NCI-H2227 (cell line): Measurements from ENCODE around the gene RALGAPA1.
"Not testable (repeated sequence)": the region's sequence is repeated elsewhere in the genome, so short reads cannot be mapped to it uniquely, and the experiment has no call there.

Experiments
- DNase-seq: peaks from one replicate; lab custom pipeline; 2025; ENCODE audit not compliant: unreplicated experiment; lab: John Stamatoyannopoulos, UW

Gene RALGAPA1

GRCh38 chr14:35822501-35822900 is 13.4 kb upstream of the RALGAPA1 start:
- no peak for DNase-seq

GRCh38 chr14:35821564-35822411 is 12.7 kb upstream of the RALGAPA1 start:
- DNase-seq = peak; percentile 49

- no peak for DNase-seq
These were observed 10.8 kb upstream of the RALGAPA1 start for GRCh38 chr14:35819591-35820540.

- DNase-seq = peak; percentile 54
These were observed 9.4 kb upstream of the RALGAPA1 start for GRCh38 chr14:35818346-35819115.

- DNase-seq = peak; percentile 56
These were observed 5.4 kb upstream of the RALGAPA1 start for GRCh38 chr14:35814371-35815005.

- DNase-seq = no peak
These were observed 1.9 kb upstream of the RALGAPA1 start for GRCh38 chr14:35810963-35811362.

- DNase-seq = no peak
These were observed 502 bp upstream of the RALGAPA1 start for GRCh38 chr14:35809597-35809996.

- DNase-seq = peak; percentile 38
These were observed 938 bp downstream of the RALGAPA1 start for GRCh38 chr14:35808076-35808637.

GRCh38 chr14:35807131-35807961 is 1.7 kb downstream of the RALGAPA1 start:
- DNase-seq = no peak

DNA sequence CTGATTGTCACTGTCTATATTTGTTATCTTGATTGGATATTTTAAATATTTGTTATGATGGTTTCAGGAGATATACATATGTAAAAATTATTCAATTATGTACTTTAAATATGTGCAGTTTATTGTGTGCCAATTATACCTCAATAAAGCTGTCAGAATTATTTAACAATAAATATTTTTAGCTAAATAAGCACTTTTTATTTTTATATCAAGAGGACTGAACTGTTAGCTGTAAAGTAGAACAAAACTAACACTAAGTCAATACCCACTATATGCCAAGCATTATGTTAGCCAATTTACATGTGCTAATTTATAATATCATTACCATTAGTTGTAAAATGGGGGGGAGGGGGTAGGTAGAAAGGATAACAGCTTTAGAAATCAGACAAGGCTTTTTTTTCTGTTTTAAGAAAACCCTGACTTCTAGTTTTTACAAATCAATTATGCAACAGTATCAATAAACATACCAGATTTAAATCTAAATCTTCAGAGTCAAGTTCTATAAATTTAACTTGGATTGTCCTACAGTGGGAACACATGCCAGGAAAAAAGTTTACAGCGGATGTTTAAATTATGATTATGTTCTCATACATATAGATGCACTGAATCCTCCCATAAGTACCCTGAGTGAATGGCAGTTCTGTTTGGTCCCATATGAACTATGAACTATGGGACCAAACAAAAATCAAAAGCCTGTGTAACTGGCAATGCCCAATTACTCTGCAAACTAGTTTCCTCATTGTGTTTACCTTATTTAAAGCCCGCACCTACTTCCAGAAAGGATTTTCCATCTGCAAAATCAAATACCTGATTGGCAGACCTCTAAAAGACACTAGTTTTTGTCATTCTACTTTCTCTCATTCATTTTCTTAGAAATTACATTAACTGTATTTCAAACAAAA is 2.8 kb downstream of the RALGAPA1 start:
- DNase-seq = no peak

DNA sequence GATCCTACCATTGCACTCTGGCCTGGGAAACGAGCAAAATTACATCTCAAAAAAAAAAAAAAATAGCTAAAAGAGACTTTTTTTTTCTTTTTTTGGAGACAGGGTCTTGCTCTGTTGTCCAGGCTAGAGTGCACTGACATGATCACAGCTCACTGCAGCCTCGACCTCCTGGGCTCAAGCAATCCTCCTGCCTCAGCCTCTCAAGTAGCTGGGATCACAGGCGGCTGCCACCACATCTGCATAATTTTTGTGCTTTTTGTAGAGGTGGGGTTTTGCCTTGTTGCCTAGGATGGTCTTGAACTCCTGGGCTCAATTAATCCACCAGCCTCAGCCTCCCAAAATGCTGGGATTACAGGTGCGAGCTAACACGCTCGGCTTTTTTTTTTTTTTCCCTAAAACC is 11.3 kb downstream of the RALGAPA1 start:
- DNase-seq = no peak

DNA sequence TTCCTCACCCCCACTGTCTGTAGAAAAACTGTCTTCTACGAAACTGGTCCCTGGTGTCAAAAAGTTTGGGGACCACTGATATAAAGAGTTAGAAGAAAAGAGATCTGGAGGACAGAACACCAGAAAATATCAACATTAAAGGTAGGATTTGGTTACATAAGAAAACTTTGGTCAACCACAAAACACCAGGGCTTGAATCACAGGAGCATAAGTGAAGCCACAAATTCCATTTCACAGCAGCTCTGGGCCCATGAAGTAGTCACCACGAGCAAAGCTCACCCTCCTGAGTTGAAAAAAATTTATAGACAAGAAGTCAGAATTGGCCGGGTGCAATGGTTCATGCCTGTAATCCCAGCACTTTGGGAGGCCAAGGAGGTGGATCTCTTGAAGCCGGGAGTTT is 19.4 kb downstream of the RALGAPA1 start:
- no peak for DNase-seq

DNA sequence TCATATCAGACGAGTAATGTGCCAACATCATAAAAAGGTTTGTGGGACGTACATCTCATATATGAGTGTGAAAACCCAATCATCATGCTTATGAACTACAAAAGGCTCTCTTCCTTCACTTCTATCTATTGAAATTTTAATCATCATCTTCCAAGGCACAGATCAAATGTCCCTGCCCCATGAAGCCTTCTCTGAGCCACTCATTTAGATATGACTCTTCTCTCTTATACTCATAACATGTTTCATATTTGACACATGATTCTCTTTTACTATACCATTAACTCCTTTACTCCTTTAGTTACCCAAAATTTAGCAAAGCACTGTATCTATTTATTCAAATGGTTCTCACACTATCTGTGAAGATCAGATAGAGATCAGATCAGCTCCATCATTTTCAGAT is 22.2 kb downstream of the RALGAPA1 start:
- no peak for DNase-seq

GRCh38 chr14:35783699-35784098 is 25.4 kb downstream of the RALGAPA1 start:
- DNase-seq = no peak

DNA sequence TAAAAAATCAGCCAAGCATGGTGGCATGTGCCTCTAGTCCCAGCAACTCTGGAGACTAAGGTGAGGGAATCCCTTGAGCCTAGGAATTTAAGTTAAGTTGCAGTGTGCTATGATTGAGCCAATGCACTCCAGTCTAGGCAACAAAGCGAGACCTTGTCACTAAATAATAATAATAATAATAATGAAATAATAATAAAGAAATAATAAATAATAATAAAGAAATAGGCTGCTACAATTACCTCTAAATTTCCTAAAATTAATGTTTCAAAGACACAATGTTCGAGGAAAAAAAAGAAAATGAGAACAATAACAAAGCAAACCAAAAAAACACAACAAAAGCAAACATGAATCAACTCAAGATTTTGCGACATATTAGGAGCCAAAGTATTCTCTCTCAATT is 29.7 kb downstream of the RALGAPA1 start:
- DNase-seq = no peak

GRCh38 chr14:35777550-35777949 is 31.5 kb downstream of the RALGAPA1 start:
- DNase-seq = not testable (repeated sequence)

- no peak for DNase-seq
These were observed 32.3 kb downstream of the RALGAPA1 start for GRCh38 chr14:35776823-35777222.

DNA sequence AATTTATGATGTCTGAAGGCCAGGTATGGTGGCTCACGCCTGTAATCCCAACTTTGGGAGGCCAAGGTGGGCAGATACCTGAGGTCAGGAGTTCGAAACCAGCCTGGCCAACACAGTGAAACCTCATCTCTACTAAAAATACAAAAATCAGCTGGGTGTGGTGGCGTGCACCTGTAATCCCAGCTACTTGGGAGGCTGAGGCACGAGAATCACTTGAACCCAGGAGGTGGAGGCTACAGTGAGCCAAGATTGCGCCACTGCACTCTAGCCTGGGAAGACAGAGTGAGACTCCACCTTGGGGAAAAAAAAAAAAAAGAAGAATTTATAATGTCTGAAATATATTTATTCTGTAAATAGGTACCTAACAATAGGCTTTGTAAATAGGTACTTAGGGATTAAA is 33.0 kb downstream of the RALGAPA1 start:
- not testable (repeated sequence) for DNase-seq
